KOPT-K1 (cell line): ENCODE measurements around the gene ADGRG6.
"Not testable (repeated sequence)": the region's sequence is repeated elsewhere in the genome, so short reads cannot be mapped to it uniquely, and the experiment has no call there.

ENCODE experiments used
- H3K27ac ChIP-seq: fragments of 200-600 bp; sonication (generic); 2 replicates; pipeline ENCODE4 v1.5.1; 2016; ENCODE audit warnings: antibody characterized with exemption, mild to moderate bottlenecking, low read depth, low read length; ENCODE audit not compliant: poor library complexity, severe bottlenecking
- H3K36me3 ChIP-seq: fragments of 200-600 bp; sonication (generic); 2 replicates; pipeline ENCODE4 v1.5.1; 2017; ENCODE audit warnings: antibody characterized with exemption, mild to moderate bottlenecking, low read length, moderate library complexity; ENCODE audit not compliant: insufficient read depth
- H3K9me3 ChIP-seq: fragments of 200-600 bp; sonication (generic); 2 replicates; pipeline ENCODE4 v1.5.1; 2017; ENCODE audit warnings: antibody characterized with exemption, low read length, mild to moderate bottlenecking; ENCODE audit not compliant: insufficient read depth, poor library complexity, severe bottlenecking

ADGRG6 gene

GRCh38 chr6:142408409-142408808 lies 106.6 kb downstream of the ADGRG6 start:
- no peaks in the 10 kb centered on the region for H3K36me3 ChIP-seq
- no peak overlapping the region for H3K27ac ChIP-seq
- H3K9me3 ChIP-seq, result no peaks in the 10 kb centered on the region

GRCh38 chr6:142409794-142410193 lies 108.0 kb downstream of the ADGRG6 start:
- Histone ChIP-seq H3K36me3 (no peaks in the 10 kb centered on the region), H3K27ac (no peak overlapping the region), H3K9me3 (no peaks in the 10 kb centered on the region)

GRCh38 chr6:142411145-142411544 lies 109.3 kb downstream of the ADGRG6 start:
- no peak overlapping the region for H3K27ac ChIP-seq
- no peaks in the 10 kb centered on the region for H3K36me3 ChIP-seq
- H3K9me3 ChIP-seq, result no peaks in the 10 kb centered on the region

GRCh38 chr6:142412241-142412640 lies 110.4 kb downstream of the ADGRG6 start:
- H3K36me3 ChIP-seq, result no peaks in the 10 kb centered on the region

GRCh38 chr6:142412658-142413057 lies 110.9 kb downstream of the ADGRG6 start:
- no peaks in the 10 kb centered on the region for H3K9me3 ChIP-seq
- no peaks in the 10 kb centered on the region for H3K36me3 ChIP-seq
- no peak overlapping the region for H3K27ac ChIP-seq

More at GRCh38 chr6:142412241-142412640, 110.4 kb downstream of the ADGRG6 start:
- H3K27ac ChIP-seq, result no peak overlapping the region
- H3K9me3 ChIP-seq, result no peaks in the 10 kb centered on the region

- Histone ChIP-seq H3K36me3 (no peaks in the 10 kb centered on the region), H3K27ac (no peak overlapping the region), H3K9me3 (no peaks in the 10 kb centered on the region)
Observed at GRCh38 chr6:142413111-142413510, 111.3 kb downstream of the ADGRG6 start.

- Histone ChIP-seq H3K27ac (no peak overlapping the region), H3K9me3 (no peaks in the 10 kb centered on the region), H3K36me3 (no peaks in the 10 kb centered on the region)
Observed at GRCh38 chr6:142414462-142415250, 112.8 kb downstream of the ADGRG6 start.

GRCh38 chr6:142416179-142416578 lies 114.4 kb downstream of the ADGRG6 start:
- H3K36me3 ChIP-seq, result no peaks in the 10 kb centered on the region
- H3K27ac ChIP-seq, result no peak overlapping the region
- no peaks in the 10 kb centered on the region for H3K9me3 ChIP-seq

GRCh38 chr6:142416686-142417085 lies 114.9 kb downstream of the ADGRG6 start:
- Histone ChIP-seq H3K36me3 (no peaks in the 10 kb centered on the region), H3K27ac (no peak overlapping the region), H3K9me3 (no peaks in the 10 kb centered on the region)

GRCh38 chr6:142417331-142417750 lies 115.5 kb downstream of the ADGRG6 start:
- H3K27ac ChIP-seq, result no peak overlapping the region
- H3K36me3 ChIP-seq, result no peaks in the 10 kb centered on the region
- no peaks in the 10 kb centered on the region for H3K9me3 ChIP-seq

GRCh38 chr6:142419071-142419470 lies 117.3 kb downstream of the ADGRG6 start:
- Histone ChIP-seq H3K27ac (no peak overlapping the region), H3K36me3 (no peaks in the 10 kb centered on the region), H3K9me3 (no peaks in the 10 kb centered on the region)

- Histone ChIP-seq H3K36me3 (no peaks in the 10 kb centered on the region), H3K27ac (no peak overlapping the region), H3K9me3 (no peaks in the 10 kb centered on the region)
Observed at GRCh38 chr6:142420802-142421201, 119.0 kb downstream of the ADGRG6 start.

GRCh38 chr6:142421285-142422117 lies 119.7 kb downstream of the ADGRG6 start:
- Histone ChIP-seq H3K9me3 (no peaks in the 10 kb centered on the region), H3K27ac (no peak overlapping the region), H3K36me3 (no peaks in the 10 kb centered on the region)

- peaks cover 15% of the 10 kb centered on the region for H3K9me3 ChIP-seq
- not testable (repeated sequence) for H3K27ac ChIP-seq, H3K36me3 ChIP-seq
Observed at GRCh38 chr6:142426444-142427132, 124.8 kb downstream of the ADGRG6 start.

- H3K9me3 ChIP-seq, result peaks cover 15% of the 10 kb centered on the region
- H3K27ac ChIP-seq, H3K36me3 ChIP-seq: not testable (repeated sequence)
Observed at GRCh38 chr6:142428468-142428867, 126.7 kb downstream of the ADGRG6 start.
